ENCODE data around the gene CPNE1. TPM values are rescaled to one million over a fixed set of nuclear protein-coding genes. Genes with fewer than 3 reads are reported as not detected.

Gene CPNE1
- total and polyA plus RNA-seq, 2 donors = 87.9 to 161 TPM

- Histone ChIP-seq H3K4me1 (ENCODE audit: insufficient read depth) (no peaks in the 10 kb centered on the region), H3K27ac (ENCODE audit: low read depth) (no peak overlapping the region), H3K36me3 (ENCODE audit: insufficient read depth) (no peaks in the 10 kb centered on the region), H3K4me3 (ENCODE audit: low read depth, low read length) (peak overlapping the region; percentile 32)
- no peak for DNase-seq (ENCODE audit: extremely low spot score)
- 29% methylated on average over 34 of the region's 34 CpGs for WGBS
Observed at GRCh38 chr20:35600176-35600992, 64.3 kb downstream of the CPNE1 start.

- H3K4me3 ChIP-seq (ENCODE audit: low read depth, low read length) = no peak overlapping the region
- H3K36me3 ChIP-seq (ENCODE audit: insufficient read depth) = no peaks in the 10 kb centered on the region
- DNase-seq (ENCODE audit: extremely low spot score) = no peak
- 95% methylated on average over 9 of the region's 9 CpGs for WGBS
- H3K27ac ChIP-seq (ENCODE audit: low read depth) = no peak overlapping the region
- H3K4me1 ChIP-seq (ENCODE audit: insufficient read depth) = no peaks in the 10 kb centered on the region
Observed at GRCh38 chr20:35599776-35600120, 65.0 kb downstream of the CPNE1 start.

GRCh38 chr20:35598899-35599775, 65.6 kb downstream of the CPNE1 start:
- H3K36me3 ChIP-seq (ENCODE audit: insufficient read depth) = no peaks in the 10 kb centered on the region

GRCh38 chr20:35598476-35598875, 66.2 kb downstream of the CPNE1 start:
- Histone ChIP-seq H3K4me3 (ENCODE audit: low read depth, low read length) (no peak overlapping the region), H3K27ac (ENCODE audit: low read depth) (no peak overlapping the region), H3K4me1 (ENCODE audit: insufficient read depth) (no peaks in the 10 kb centered on the region), H3K36me3 (ENCODE audit: insufficient read depth) (no peaks in the 10 kb centered on the region)
- DNase-seq (ENCODE audit: extremely low spot score) = no peak
- 68% methylated on average over 7 of the region's 7 CpGs for WGBS

More at GRCh38 chr20:35598899-35599775, 65.6 kb downstream of the CPNE1 start:
- H3K27ac ChIP-seq (ENCODE audit: low read depth) = no peak overlapping the region
- no peaks in the 10 kb centered on the region for H3K4me1 ChIP-seq (ENCODE audit: insufficient read depth)
- 85% methylated on average over 22 of the region's 22 CpGs for WGBS
- DNase-seq (ENCODE audit: extremely low spot score) = no peak
- H3K4me3 ChIP-seq (ENCODE audit: low read depth, low read length) = no peak overlapping the region

GRCh38 chr20:35597186-35597585, 67.5 kb downstream of the CPNE1 start:
- Histone ChIP-seq H3K4me1 (ENCODE audit: insufficient read depth) (no peaks in the 10 kb centered on the region), H3K27ac (ENCODE audit: low read depth) (no peak overlapping the region), H3K4me3 (ENCODE audit: low read depth, low read length) (no peak overlapping the region), H3K36me3 (ENCODE audit: insufficient read depth) (no peaks in the 10 kb centered on the region)
- 84% methylated on average over 2 of the region's 2 CpGs for WGBS
- no peak for DNase-seq (ENCODE audit: extremely low spot score)

GRCh38 chr20:35595901-35596300, 68.8 kb downstream of the CPNE1 start:
- no peak for DNase-seq (ENCODE audit: extremely low spot score)
- no peaks in the 10 kb centered on the region for H3K4me1 ChIP-seq (ENCODE audit: insufficient read depth)
- 77% methylated on average over 7 of the region's 7 CpGs for WGBS
- H3K4me3 ChIP-seq (ENCODE audit: low read depth, low read length) = no peak overlapping the region
- H3K27ac ChIP-seq (ENCODE audit: low read depth) = no peak overlapping the region
- H3K36me3 ChIP-seq (ENCODE audit: insufficient read depth) = no peaks in the 10 kb centered on the region

- H3K4me3 ChIP-seq (ENCODE audit: low read depth, low read length) = no peak overlapping the region
- DNase-seq (ENCODE audit: extremely low spot score) = no peak
- H3K36me3 ChIP-seq (ENCODE audit: insufficient read depth) = no peaks in the 10 kb centered on the region
- no peaks in the 10 kb centered on the region for H3K4me1 ChIP-seq (ENCODE audit: insufficient read depth)
- H3K27ac ChIP-seq (ENCODE audit: low read depth) = no peak overlapping the region
- 92% methylated on average over 17 of the region's 17 CpGs for WGBS
Observed at GRCh38 chr20:35595456-35595855, 69.2 kb downstream of the CPNE1 start.

- WGBS = 33% methylated on average over 2 of the region's 2 CpGs
- no peaks in the 10 kb centered on the region for H3K36me3 ChIP-seq (ENCODE audit: insufficient read depth)
- no peak overlapping the region for H3K27ac ChIP-seq (ENCODE audit: low read depth)
- no peaks in the 10 kb centered on the region for H3K4me1 ChIP-seq (ENCODE audit: insufficient read depth)
- no peak overlapping the region for H3K4me3 ChIP-seq (ENCODE audit: low read depth, low read length)
- no peak for DNase-seq (ENCODE audit: extremely low spot score)
Observed at GRCh38 chr20:35592339-35592974, 72.2 kb downstream of the CPNE1 start.

- Histone ChIP-seq H3K4me3 (ENCODE audit: low read depth, low read length) (no peak overlapping the region), H3K27ac (ENCODE audit: low read depth) (no peak overlapping the region), H3K4me1 (ENCODE audit: insufficient read depth) (no peaks in the 10 kb centered on the region), H3K36me3 (ENCODE audit: insufficient read depth) (no peaks in the 10 kb centered on the region)
- WGBS = 90% methylated on average over 14 of the region's 14 CpGs
- no peak for DNase-seq (ENCODE audit: extremely low spot score)
Observed at GRCh38 chr20:35588397-35588796, 76.3 kb downstream of the CPNE1 start.

GRCh38 chr20:35587436-35587835, 77.3 kb downstream of the CPNE1 start:
- DNase-seq (ENCODE audit: extremely low spot score) = no peak
- Histone ChIP-seq H3K4me1 (ENCODE audit: insufficient read depth) (no peaks in the 10 kb centered on the region), H3K4me3 (ENCODE audit: low read depth, low read length) (no peak overlapping the region), H3K27ac (ENCODE audit: low read depth) (no peak overlapping the region), H3K36me3 (ENCODE audit: insufficient read depth) (no peaks in the 10 kb centered on the region)
- 75% methylated on average over 2 of the region's 2 CpGs for WGBS

GRCh38 chr20:35586751-35587425, 77.8 kb downstream of the CPNE1 start:
- DNase-seq (ENCODE audit: extremely low spot score) = no peak

GRCh38 chr20:35583636-35584560, 80.8 kb downstream of the CPNE1 start:
- Histone ChIP-seq H3K4me3 (ENCODE audit: low read depth, low read length) (no peak overlapping the region), H3K36me3 (ENCODE audit: insufficient read depth) (no peaks in the 10 kb centered on the region), H3K27ac (ENCODE audit: low read depth) (no peak overlapping the region), H3K4me1 (ENCODE audit: insufficient read depth) (no peaks in the 10 kb centered on the region)
- 89% methylated on average over 18 of the region's 18 CpGs for WGBS
- DNase-seq (ENCODE audit: extremely low spot score) = no peak

More at GRCh38 chr20:35586751-35587425, 77.8 kb downstream of the CPNE1 start:
- Histone ChIP-seq H3K36me3 (ENCODE audit: insufficient read depth) (no peaks in the 10 kb centered on the region), H3K4me3 (ENCODE audit: low read depth, low read length) (no peak overlapping the region), H3K4me1 (ENCODE audit: insufficient read depth) (no peaks in the 10 kb centered on the region), H3K27ac (ENCODE audit: low read depth) (no peak overlapping the region)
- WGBS = 93% methylated on average over 6 of the region's 6 CpGs

Data from urinary bladder (tissue), 4 donors.